Measurements from ENCODE around the gene SYT1.

Gene SYT1

DNA sequence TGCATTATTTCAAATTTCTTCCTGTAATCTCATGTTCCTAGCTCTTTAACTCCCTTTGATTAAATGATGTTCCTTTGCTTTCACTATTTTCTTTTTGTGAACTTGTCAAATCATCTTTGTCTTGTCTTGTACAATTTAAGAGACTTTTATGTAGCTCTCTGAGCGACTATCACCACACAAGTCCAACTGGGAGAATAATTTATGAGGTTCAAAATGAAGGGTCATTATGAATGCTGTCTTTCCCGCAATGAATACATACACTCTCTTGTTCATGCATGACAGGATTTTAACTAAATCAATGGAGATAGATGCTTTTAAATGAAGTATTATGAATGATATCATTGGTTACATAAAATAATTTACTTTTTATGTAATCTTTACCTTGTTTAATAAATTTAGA, 418.8 kb downstream of the SYT1 start:
- Histone ChIP-seq H3K36me3 (ENCODE audit: control insufficient read depth, insufficient read depth, low read length) (no peaks in the 10 kb centered on the region), H3K4me1 (ENCODE audit: control insufficient read depth, insufficient read depth, low read length) (no peaks in the 10 kb centered on the region), H3K27me3 (ENCODE audit: control insufficient read depth, insufficient read depth, low read length) (no peaks in the 10 kb centered on the region), H3K4me3 (ENCODE audit: low read depth, low read length) (no peak overlapping the region), H3K9ac (ENCODE audit: low read depth, low read length) (no peak overlapping the region), H3K9me3 (ENCODE audit: control insufficient read depth, insufficient read depth, low read length) (no peaks in the 10 kb centered on the region)

DNA sequence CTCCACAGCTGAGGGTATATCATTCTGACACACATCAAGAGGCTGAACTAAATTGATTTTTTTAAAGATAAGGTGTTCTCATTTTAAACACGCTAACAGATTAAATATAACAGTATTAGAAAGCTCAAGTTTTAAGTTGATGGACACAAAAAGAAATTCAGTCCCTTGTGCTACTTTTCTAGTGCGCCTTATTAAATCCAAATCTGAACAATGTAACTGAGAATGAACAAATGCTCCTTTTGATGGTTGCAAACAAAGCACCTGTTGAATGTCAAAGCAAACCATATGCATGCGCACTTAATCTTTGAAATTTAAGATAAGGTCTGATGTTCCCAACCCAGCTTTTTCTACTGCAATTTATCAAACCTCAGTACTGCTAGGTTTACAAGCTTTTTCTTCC, 424.3 kb downstream of the SYT1 start:
- H3K4me1 ChIP-seq (ENCODE audit: control insufficient read depth, insufficient read depth, low read length) = no peaks in the 10 kb centered on the region
- H3K9me3 ChIP-seq (ENCODE audit: control insufficient read depth, insufficient read depth, low read length) = no peaks in the 10 kb centered on the region
- no peak overlapping the region for H3K4me3 ChIP-seq (ENCODE audit: low read depth, low read length)
- peaks cover 3% of the 10 kb centered on the region for H3K36me3 ChIP-seq (ENCODE audit: control insufficient read depth, insufficient read depth, low read length)
- no peaks in the 10 kb centered on the region for H3K27me3 ChIP-seq (ENCODE audit: control insufficient read depth, insufficient read depth, low read length)
- H3K9ac ChIP-seq (ENCODE audit: low read depth, low read length) = no peak overlapping the region

DNA sequence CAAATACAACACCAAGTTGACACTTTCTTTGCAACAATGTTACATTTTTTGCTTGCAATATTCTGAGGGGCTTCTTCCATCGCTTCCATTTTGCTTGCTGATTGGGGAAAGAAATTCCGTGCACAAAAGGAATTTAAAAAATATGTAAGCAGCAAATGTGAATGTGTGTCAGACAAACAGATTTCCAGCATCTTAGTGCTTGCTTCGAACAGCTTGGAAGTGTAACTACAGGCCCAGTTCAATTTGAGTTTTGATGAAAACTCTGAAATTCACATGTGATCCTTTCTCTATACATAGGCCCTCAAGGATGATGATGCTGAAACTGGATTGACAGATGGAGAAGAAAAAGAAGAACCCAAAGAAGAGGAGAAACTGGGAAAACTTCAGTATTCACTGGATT, 427.1 kb downstream of the SYT1 start:
- no peaks in the 10 kb centered on the region for H3K9me3 ChIP-seq (ENCODE audit: control insufficient read depth, insufficient read depth, low read length)
- no peaks in the 10 kb centered on the region for H3K4me1 ChIP-seq (ENCODE audit: control insufficient read depth, insufficient read depth, low read length)
- no peak overlapping the region for H3K4me3 ChIP-seq (ENCODE audit: low read depth, low read length)
- peaks cover 3% of the 10 kb centered on the region for H3K36me3 ChIP-seq (ENCODE audit: control insufficient read depth, insufficient read depth, low read length)
- H3K9ac ChIP-seq (ENCODE audit: low read depth, low read length) = no peak overlapping the region
- no peaks in the 10 kb centered on the region for H3K27me3 ChIP-seq (ENCODE audit: control insufficient read depth, insufficient read depth, low read length)

DNA sequence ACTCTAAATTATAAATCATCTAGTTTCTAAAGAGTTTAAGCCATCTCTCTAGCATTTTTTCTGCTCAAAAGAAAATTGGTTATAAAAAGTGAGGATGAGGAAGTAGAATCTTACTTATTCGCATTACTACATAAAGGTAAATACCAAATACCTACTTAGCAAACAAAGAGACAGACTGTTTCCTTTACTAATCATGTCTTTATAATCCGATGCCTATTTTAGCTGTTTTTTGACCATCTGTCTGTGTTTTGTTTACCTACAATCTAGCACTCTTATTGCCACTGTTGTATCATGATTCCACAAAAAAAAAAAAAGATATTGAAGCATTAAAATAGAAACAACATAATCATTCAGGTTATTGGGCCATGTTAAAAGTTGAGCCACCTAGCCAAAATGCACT, 430.0 kb downstream of the SYT1 start:
- no peaks in the 10 kb centered on the region for H3K27me3 ChIP-seq (ENCODE audit: control insufficient read depth, insufficient read depth, low read length)
- peaks cover 3% of the 10 kb centered on the region for H3K36me3 ChIP-seq (ENCODE audit: control insufficient read depth, insufficient read depth, low read length)
- H3K9me3 ChIP-seq (ENCODE audit: control insufficient read depth, insufficient read depth, low read length) = no peaks in the 10 kb centered on the region
- no peak overlapping the region for H3K9ac ChIP-seq (ENCODE audit: low read depth, low read length)
- no peaks in the 10 kb centered on the region for H3K4me1 ChIP-seq (ENCODE audit: control insufficient read depth, insufficient read depth, low read length)
- no peak overlapping the region for H3K4me3 ChIP-seq (ENCODE audit: low read depth, low read length)

DNA sequence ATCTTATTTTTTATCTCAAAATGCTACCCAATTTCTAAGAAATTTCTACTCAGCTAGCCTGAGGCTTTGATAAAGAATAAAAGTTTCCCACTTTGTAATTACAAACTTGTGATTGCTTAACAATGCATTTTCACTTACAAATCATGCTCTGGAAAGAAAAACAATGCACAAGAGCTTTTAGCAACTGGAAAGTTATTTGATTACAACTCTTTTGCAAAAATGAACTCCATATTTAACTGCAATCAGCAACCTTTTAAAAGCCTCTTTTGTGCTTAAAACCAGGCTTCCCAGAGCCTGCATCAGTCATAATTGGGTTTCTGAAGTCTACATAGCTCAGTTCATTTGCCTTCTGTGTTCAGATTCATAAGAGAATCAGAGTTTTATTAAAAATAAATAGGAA, 431.0 kb downstream of the SYT1 start:
- H3K36me3 ChIP-seq (ENCODE audit: control insufficient read depth, insufficient read depth, low read length) = peaks cover 3% of the 10 kb centered on the region
- H3K4me1 ChIP-seq (ENCODE audit: control insufficient read depth, insufficient read depth, low read length) = no peaks in the 10 kb centered on the region
- no peaks in the 10 kb centered on the region for H3K27me3 ChIP-seq (ENCODE audit: control insufficient read depth, insufficient read depth, low read length)
- no peak overlapping the region for H3K9ac ChIP-seq (ENCODE audit: low read depth, low read length)
- H3K4me3 ChIP-seq (ENCODE audit: low read depth, low read length) = no peak overlapping the region
- no peaks in the 10 kb centered on the region for H3K9me3 ChIP-seq (ENCODE audit: control insufficient read depth, insufficient read depth, low read length)

DNA sequence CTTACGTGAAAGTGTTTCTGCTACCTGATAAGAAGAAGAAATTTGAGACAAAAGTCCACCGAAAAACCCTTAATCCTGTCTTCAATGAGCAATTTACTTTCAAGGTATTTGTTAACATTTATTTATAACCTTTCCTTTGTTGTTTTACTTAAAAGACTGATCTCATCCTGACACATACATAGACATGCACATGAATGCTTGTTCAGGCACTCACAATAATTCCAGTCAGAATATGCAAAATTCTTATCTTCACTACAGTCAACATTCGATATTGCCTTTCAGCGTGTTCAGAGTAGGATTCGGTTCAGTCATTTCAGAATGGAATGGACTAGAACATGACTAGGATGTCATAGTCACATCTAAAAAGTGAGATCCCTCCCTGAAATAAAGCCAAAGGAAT, 431.6 kb downstream of the SYT1 start:
- Histone ChIP-seq H3K4me3 (ENCODE audit: low read depth, low read length) (no peak overlapping the region), H3K9ac (ENCODE audit: low read depth, low read length) (no peak overlapping the region), H3K27me3 (ENCODE audit: control insufficient read depth, insufficient read depth, low read length) (no peaks in the 10 kb centered on the region), H3K9me3 (ENCODE audit: control insufficient read depth, insufficient read depth, low read length) (no peaks in the 10 kb centered on the region), H3K4me1 (ENCODE audit: control insufficient read depth, insufficient read depth, low read length) (no peaks in the 10 kb centered on the region), H3K36me3 (ENCODE audit: control insufficient read depth, insufficient read depth, low read length) (peaks cover 3% of the 10 kb centered on the region)

DNA sequence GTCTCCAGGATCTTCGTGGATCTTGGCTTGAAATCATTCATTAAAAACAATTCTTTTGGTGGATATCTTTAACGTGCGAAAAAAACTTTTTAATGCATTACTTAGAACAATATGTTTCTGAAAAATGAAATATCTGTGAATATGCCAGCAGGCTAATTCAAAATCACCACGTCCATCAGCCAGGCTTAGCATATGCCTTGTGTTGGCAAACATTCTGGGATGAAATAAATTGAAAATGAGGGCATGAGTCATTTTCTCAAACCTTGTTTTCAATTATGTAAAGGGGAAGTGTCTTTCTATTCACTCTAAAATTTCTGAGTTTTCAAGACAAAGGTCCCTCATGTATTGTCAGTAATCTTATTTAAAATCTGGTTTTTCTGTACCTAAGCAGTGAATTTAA, 432.3 kb downstream of the SYT1 start:
- Histone ChIP-seq H3K36me3 (ENCODE audit: control insufficient read depth, insufficient read depth, low read length) (peaks cover 1% of the 10 kb centered on the region), H3K4me1 (ENCODE audit: control insufficient read depth, insufficient read depth, low read length) (no peaks in the 10 kb centered on the region), H3K9me3 (ENCODE audit: control insufficient read depth, insufficient read depth, low read length) (no peaks in the 10 kb centered on the region)

DNA sequence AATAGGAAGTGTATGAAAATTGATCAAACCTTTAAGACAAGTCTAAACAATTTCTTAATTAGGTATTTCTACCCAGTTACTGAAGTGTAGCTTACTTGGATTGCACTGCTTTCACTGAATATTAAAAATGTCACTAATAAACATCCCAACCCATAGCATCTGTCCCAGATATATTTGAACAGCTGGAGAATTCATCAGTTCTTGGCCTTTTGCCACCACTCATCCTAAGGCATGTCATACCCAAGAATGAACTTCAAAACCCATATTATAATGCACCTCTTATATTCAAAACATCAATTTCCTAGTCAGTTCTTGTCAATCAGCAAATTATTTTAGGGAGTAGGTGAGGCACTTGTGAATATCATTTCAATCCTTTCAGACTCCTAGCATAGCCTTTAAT, 433.9 kb downstream of the SYT1 start:
- Histone ChIP-seq H3K27me3 (ENCODE audit: control insufficient read depth, insufficient read depth, low read length) (no peaks in the 10 kb centered on the region), H3K36me3 (ENCODE audit: control insufficient read depth, insufficient read depth, low read length) (no peaks in the 10 kb centered on the region), H3K4me3 (ENCODE audit: low read depth, low read length) (no peak overlapping the region), H3K4me1 (ENCODE audit: control insufficient read depth, insufficient read depth, low read length) (no peaks in the 10 kb centered on the region), H3K9ac (ENCODE audit: low read depth, low read length) (no peak overlapping the region), H3K9me3 (ENCODE audit: control insufficient read depth, insufficient read depth, low read length) (no peaks in the 10 kb centered on the region)

More for the DNA sequence above, 432.3 kb downstream of the SYT1 start:
- Histone ChIP-seq H3K27me3 (ENCODE audit: control insufficient read depth, insufficient read depth, low read length) (no peaks in the 10 kb centered on the region), H3K4me3 (ENCODE audit: low read depth, low read length) (no peak overlapping the region), H3K9ac (ENCODE audit: low read depth, low read length) (no peak overlapping the region)

DNA sequence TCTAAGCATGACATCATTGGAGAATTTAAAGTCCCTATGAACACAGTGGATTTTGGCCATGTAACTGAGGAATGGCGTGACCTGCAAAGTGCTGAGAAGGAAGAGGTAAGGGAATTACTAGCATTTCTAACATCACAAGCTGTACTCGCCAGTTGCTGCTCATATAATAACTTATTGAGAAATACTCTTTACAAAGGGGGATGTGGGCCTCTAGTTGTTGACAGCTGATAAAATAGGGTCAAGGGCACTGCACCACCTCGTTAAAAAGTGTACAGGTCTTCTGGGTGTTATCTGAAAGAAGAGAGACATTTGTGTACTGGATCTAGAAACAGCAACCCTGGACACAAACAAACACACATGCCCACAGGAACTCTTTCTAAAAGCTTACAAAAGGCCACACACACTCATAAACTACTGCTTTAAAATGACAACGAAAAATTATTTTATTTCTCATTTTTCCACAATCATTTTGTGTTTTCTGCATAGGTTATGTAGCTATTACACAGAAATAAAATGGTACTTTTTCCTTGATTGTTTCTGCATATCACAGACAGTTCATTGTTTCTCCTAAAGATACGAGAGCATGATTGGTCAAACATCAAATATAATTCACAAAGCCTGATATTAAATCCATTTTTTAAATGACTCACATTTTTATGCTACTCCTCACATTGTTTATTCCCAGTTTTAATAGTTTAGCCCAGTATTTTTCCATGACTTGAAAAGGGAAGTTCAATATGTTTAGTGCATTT, 435.0 kb downstream of the SYT1 start:
- Histone ChIP-seq H3K27me3 (ENCODE audit: control insufficient read depth, insufficient read depth, low read length) (no peaks in the 10 kb centered on the region), H3K4me3 (ENCODE audit: low read depth, low read length) (no peak overlapping the region), H3K9ac (ENCODE audit: low read depth, low read length) (no peak overlapping the region), H3K9me3 (ENCODE audit: control insufficient read depth, insufficient read depth, low read length) (no peaks in the 10 kb centered on the region), H3K4me1 (ENCODE audit: control insufficient read depth, insufficient read depth, low read length) (no peaks in the 10 kb centered on the region), H3K36me3 (ENCODE audit: control insufficient read depth, insufficient read depth, low read length) (no peaks in the 10 kb centered on the region)

DNA sequence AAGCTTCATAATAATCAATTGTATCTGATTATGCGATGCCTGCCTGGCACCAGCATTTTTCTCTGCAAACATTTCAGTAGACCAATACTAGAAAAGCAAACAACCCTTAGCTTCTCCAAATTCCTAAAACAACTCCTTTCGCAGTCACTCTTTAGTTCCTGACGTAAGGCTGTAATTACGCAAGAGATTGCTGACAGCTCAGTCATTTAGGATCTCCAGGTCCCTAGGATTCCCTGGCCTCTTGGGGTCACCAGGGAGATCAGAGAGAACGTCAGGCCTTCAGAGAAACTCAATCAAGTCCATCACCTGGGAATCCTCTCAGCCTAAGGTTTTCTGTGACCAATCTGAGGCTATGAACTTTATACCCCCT, 435.6 kb downstream of the SYT1 start:
- H3K27me3 ChIP-seq (ENCODE audit: control insufficient read depth, insufficient read depth, low read length) = no peaks in the 10 kb centered on the region
- no peaks in the 10 kb centered on the region for H3K36me3 ChIP-seq (ENCODE audit: control insufficient read depth, insufficient read depth, low read length)
- H3K9ac ChIP-seq (ENCODE audit: low read depth, low read length) = no peak overlapping the region
- no peaks in the 10 kb centered on the region for H3K4me1 ChIP-seq (ENCODE audit: control insufficient read depth, insufficient read depth, low read length)
- H3K9me3 ChIP-seq (ENCODE audit: control insufficient read depth, insufficient read depth, low read length) = no peaks in the 10 kb centered on the region
- no peak overlapping the region for H3K4me3 ChIP-seq (ENCODE audit: low read depth, low read length)

DNA sequence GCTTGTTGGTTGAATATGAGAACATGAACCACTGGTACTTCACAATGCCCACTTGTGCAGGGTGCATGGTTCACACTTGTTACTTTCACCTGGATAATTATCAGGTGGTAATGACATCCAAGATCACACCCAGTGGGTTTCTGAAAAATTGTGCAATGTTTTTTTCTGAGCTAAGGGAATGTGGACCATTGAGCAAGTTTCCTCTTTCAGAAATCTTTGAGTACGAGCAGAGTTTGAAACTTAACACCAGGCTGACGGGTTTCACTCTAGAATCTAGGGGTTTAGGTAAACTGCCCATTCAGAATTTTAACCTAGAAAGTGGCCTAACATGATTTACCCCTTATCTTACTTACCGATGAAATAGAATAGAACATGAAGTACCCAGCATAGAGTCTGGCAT, 436.6 kb downstream of the SYT1 start:
- Histone ChIP-seq H3K4me1 (ENCODE audit: control insufficient read depth, insufficient read depth, low read length) (no peaks in the 10 kb centered on the region), H3K36me3 (ENCODE audit: control insufficient read depth, insufficient read depth, low read length) (no peaks in the 10 kb centered on the region), H3K4me3 (ENCODE audit: low read depth, low read length) (no peak overlapping the region), H3K9ac (ENCODE audit: low read depth, low read length) (no peak overlapping the region), H3K9me3 (ENCODE audit: control insufficient read depth, insufficient read depth, low read length) (no peaks in the 10 kb centered on the region), H3K27me3 (ENCODE audit: control insufficient read depth, insufficient read depth, low read length) (no peaks in the 10 kb centered on the region)

DNA sequence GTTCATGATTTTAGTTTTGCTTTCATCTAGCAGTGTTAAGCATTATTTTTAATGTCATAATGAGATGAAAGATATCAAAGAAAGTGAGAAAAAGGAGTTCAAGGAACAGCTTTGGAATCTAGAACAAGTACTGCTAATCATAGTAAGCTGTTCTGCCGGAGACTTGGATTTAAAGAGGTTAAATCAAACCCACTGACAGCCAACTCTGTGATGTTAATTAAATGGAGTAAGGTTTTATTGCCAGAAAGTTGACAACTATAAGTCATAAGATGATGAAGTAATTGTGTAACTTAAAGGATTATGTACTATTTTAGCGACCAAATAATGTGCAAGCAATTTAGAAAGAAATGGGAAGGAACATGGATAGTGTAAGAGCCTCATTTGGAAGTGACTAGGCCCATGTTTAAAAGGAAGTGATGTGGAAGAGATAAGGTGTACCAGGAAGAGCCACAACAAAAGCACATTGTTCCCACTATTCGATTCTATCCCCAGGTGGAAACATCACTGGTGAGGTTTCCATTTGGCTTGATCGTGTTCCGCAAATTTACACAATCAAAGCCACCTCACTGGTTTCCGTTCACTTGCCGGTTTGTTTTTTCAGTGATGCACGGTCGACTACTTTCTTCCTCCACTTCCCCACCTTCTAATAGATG, 437.7 kb downstream of the SYT1 start:
- Histone ChIP-seq H3K27me3 (ENCODE audit: control insufficient read depth, insufficient read depth, low read length) (no peaks in the 10 kb centered on the region), H3K9ac (ENCODE audit: low read depth, low read length) (no peak overlapping the region), H3K9me3 (ENCODE audit: control insufficient read depth, insufficient read depth, low read length) (no peaks in the 10 kb centered on the region), H3K4me3 (ENCODE audit: low read depth, low read length) (no peak overlapping the region), H3K4me1 (ENCODE audit: control insufficient read depth, insufficient read depth, low read length) (no peaks in the 10 kb centered on the region), H3K36me3 (ENCODE audit: control insufficient read depth, insufficient read depth, low read length) (no peaks in the 10 kb centered on the region)

All from iPS-15b (cell line).